Activated CD4-positive, alpha-beta T cell treated with anti-CD3 and anti-CD28 coated beads for 4 hours (primary cell): ENCODE data around the gene PPP5C.
"Not testable (repeated sequence)": the region's sequence is repeated elsewhere in the genome, so short reads cannot be mapped to it uniquely, and the experiment has no call there.

Source experiments
- DNase-seq, 2 donors: peaks; one replicate each; pipeline ENCODE4 v3.0.0-alpha.2; 2020

PPP5C gene

GRCh38 chr19:46388311-46389095 is 41.6 kb downstream of the PPP5C start:
- DNase-seq: no peak

- DNase-seq: no peak
These were observed 43.4 kb downstream of the PPP5C start for GRCh38 chr19:46390121-46390858.

- DNase-seq: no peak
These were observed 44.0 kb downstream of the PPP5C start for GRCh38 chr19:46390866-46391265.

DNA sequence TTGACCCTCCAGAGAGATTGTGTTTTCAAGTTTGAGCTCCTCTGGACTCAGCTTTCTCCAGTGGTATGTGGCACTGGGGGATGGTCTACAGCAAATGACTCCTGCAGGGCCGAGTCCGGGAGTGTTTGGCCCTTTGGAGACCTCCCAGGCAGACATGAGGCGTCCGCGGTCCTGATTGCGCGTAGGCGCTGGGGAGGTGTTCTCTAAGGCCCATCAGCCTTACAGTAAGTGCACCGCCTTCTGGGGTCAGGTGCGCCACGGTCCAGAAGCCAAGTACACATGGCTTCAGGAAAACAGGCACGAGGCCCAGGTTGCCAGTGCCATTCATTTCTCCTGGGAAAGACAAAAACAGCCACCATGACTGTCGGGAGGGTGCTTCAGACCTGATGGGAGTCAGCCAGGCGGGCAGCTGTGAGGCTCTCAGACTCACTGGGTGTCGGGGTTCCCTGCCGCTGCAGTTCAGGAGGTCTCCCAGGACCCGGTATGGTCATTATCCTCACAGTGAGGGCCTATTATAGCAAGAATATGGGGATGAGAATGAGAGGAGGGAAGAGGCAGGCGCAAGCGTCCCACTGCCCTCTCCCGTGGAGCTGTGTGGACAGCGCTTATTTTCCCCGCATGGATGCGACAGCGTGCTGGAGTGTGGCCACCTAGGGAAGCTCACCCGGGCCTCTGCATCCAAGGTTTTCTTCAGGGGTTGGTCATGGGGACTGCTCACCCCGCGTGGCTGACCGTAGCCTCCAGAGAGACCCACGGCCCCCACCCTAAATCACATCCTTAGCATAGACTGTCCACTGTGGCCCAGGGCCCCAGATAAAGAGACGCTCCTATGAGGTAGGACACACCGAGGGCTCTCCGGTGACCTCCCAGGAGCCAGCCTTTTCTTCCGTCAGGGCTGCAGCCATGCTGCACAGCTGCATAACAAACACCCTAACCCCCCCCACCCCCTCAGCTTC is 44.7 kb downstream of the PPP5C start:
- no peak for DNase-seq

DNA sequence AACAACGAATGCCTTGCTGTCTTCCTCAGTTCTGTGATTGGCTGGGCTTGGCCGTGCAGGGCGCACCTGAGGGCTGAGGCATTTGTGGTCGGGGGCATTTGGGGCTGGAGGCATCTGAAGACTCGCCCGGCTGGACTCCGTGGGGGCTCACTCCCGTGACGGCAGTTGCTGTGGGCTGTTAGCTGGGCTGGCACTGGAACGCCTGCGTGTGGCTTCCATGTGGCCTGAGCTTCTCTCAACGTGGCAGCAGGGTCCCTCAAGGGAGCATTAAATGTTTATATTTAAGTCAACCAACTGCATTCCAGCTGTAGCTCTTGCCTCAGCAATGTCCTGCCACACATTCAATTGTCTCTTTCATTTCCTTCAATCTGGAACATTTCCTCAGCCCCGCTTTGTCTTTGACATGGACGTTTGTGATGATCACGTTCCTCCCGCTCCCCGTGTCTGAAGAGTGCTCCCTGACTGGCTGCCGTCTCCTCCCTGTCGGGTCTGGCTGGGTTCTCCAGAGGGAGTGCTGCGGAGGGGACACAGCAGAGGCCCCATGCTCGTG is 45.4 kb downstream of the PPP5C start:
- DNase-seq: no peak

GRCh38 chr19:46392837-46393236 is 46.0 kb downstream of the PPP5C start:
- DNase-seq: no peak

GRCh38 chr19:46393456-46394401 is 46.8 kb downstream of the PPP5C start:
- DNase-seq: no peak

GRCh38 chr19:46394402-46394797 is 47.5 kb downstream of the PPP5C start:
- no peak for DNase-seq

DNA sequence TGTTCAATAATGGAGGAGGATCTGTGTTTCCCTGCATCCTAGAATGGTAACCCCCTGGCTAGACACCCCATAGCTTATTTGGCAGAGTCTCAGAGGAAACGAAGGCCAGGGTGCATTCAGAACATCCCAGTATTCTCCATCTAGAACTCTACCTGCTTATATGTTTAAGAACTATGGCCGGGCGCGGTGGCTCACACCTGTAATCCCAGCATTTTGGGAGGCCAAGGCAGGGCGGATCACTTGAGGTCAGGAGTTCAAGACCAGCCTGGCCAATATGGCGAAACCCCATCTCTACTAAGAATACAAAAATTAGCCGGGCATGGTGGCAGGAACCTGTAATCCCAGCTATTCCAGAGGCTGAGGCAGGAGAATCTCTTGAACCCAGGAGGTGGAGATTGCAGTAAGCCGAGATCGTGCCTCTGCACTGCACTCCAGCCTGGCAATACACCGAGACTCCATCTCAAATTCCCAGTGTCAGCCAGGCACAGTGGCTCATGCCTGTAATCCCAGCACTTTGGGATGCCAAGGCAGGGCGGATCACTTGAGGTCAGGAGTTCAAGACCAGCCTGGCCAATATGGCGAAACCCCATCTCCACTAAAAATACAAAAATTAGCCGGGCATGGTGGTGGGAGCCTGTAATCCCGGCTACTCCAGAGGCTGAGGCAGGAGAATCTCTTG is 51.1 kb downstream of the PPP5C start:
- DNase-seq: not testable (repeated sequence)

- DNase-seq: no peak
These were observed 55.8 kb downstream of the PPP5C start for GRCh38 chr19:46402725-46403124.

DNA sequence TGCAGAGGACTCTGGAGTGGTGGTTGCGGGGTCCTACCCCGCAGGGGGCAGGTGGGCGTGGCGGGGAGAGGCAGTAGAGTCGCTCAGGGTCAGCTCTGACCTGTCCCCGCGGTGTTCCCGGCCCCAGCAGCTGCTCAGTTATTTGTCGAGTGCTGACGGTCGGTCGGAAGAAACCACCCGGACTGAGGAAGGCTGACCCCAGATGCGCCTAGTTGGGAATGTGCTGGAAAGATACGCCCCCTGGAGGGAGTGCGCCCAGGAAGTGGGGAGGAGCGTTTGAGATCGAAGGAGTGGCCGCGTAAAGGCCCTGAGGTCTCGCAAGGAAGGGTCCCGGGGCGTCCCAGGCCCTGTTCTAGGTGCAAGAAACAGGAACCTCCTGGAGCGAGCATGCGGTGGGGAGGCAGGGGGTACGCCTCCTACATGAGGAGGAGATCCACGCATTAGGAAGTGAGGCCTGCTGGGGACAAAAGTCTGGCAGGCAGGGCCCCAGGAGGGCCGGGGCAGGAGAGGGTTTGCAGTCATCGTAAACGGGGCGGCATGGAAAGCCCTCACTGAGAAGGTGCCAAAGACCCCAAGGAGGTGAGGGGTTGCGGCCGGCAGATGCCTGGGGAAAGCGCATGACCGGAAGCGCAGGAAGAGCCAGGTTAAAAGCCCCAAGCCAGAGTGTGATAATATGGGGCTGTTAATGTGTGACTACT is 57.3 kb downstream of the PPP5C start:
- no peak for DNase-seq

- DNase-seq: no peak
These were observed 58.0 kb downstream of the PPP5C start for GRCh38 chr19:46404753-46405468.

DNA sequence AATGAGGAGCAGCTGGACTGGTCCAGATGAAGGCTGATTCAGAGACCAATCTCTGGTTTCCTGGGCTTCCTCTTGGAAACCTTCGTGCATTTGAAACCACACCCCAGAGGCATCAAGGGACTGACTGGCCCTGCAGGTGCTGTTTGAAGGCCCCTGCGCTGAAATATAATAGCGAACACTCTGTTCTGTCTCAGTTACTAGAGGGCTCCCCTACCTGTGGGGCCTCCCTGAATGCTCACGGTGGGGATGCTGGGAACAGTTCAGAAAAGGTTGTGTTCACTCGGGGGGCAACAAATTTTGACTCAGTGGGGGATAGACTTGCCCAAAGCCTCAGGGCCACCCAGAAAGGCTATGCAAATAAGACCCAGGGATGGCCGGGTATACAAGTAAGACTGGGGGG is 60.1 kb downstream of the PPP5C start:
- DNase-seq: no peak

DNA sequence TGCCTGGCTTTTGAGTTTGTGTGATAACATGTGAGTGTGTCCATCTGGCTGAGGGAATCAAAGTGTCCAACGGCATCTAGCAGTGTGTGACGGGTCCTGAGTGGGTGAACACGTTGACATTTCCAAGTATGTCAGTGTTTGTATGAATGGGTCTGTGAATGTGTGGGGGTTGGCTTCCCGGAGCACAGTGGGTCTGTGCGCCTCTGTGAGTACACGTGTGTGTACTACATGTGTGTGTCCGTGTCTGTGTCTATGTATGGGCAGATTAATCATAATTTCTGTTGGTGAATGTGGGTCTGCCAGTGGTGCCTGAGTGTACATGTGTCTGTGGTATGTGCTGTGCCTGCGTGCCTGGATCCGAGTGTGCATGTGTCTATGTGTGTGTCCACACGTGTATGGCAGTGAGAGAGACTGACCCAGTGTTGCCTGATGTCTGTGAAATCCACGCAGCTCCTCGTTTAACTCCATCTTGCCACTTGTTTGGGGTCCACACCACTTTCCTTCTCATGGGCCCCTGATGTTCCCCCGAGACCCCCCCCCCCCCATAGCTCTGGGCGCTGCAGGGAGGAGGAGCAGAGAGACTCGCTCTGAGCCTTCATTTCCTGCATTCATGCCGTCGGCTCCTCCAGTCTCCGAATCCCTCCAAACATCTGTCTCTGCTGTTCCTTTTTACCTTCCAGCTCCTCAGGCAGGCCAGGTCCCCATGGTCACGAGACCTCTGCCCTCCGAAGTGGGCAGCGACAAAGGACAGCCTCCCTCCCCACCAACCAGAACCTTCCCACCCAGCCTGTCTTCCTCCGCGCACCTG is 61.2 kb downstream of the PPP5C start:
- no peak for DNase-seq

DNA sequence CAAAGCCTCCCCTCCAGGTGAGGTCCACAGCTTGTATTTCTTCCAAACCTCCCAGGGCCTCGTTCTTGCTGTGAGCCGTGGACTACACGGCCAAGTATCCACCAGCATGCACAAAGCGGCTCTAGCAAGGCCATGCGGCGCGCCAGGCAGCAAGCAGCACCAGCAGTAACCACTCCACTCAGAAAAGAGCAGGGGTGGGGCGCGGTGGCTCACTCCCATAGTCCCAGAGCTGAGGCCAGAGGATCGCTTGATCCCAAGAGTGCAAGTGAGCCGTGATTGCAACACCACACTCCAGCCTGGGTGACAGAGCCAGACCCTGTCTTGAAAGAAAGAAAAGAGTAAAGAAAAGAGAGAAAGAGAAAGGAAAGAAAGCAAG is 61.8 kb downstream of the PPP5C start:
- no peak for DNase-seq

- no peak for DNase-seq
These were observed 62.3 kb downstream of the PPP5C start for GRCh38 chr19:46409191-46409590.

DNA sequence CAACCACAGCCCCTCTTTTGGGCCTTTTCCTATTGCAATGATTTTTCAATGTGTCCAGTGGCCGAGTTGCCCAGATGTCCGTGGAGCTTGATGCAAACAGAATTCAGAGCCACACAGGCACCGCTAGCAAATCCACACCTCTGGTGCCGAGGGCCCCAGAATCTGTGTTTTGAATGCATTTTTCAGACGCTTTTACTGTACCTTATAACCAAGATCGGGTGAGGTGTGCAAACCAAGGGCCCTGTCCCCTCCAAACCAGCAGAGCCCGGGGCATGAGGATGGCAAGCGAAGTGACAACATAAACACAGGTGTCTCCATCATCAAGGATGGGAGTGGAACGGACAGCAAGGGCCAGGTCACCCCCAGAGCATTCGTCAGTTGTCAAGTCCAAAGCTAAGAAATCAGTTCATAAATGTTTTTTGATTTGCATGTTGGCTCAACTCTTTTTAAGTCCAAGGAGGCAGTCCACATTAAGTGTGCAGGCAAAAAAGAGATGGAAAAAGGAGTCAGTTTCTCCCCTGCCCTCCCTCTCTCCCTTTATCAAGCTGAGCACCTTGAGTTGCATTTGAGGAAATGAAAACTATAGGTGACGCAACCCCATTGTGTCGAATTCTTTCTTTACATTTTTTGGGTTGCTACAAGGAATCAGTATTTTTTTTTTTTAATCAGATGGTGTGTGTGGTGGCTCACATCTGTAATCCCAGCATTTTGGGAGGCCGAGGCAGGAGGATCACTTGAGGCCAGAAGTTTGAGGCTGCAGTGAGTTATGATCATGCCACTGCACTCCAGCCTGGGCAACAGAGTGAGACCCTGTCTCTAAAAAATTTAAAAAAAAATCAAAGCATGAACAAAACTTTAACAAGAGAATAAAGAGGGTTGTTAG is 63.6 kb downstream of the PPP5C start:
- DNase-seq: no peak
